A673 (cell line): ENCODE measurements around the gene PNKD. TPM values are rescaled to one million over a fixed set of nuclear protein-coding genes. Genes with fewer than 3 reads are reported as not detected.

Experiments used
- BruUV-seq: library from RNA; stranded (reverse); fragments of 400-500 nt; replicated peaks from 2 replicates; lab custom pipeline; 2021; lab: Mats Ljungman, UMichigan
- CTCF ChIA-PET: fragments of 300-600 bp; sonication (Branson Sonifier 250); formaldehyde crosslinking; loops from one replicate; lab custom pipeline; 2022; ENCODE audit warnings: antibody characterized with exemption; lab: Charles Lee
- POLR2A ChIA-PET: fragments of 300-600 bp; sonication (Branson Sonifier 250); formaldehyde crosslinking; loops from one replicate; lab custom pipeline; 2022; ENCODE audit warnings: antibody characterized with exemption; ENCODE audit not compliant: low non-redundant PET; lab: Charles Lee
- DNase-seq: peaks from one replicate; pipeline ENCODE4 v3.0.0-alpha.2; 2015; ENCODE audit warnings: low spot score
- H3K27ac ChIP-seq: fragments of 200-600 bp; sonication (generic); 2 replicates; pipeline ENCODE4 v1.5.1; 2016; ENCODE audit warnings: mixed run types, low read depth, mild to moderate bottlenecking, mixed read lengths, antibody characterized with exemption, low read length; ENCODE audit not compliant: poor library complexity, severe bottlenecking
- H3K27me3 ChIP-seq: fragments of 200-600 bp; sonication (generic); replicated peaks from 2 replicates; pipeline ENCODE4 v1.6.1; 2017; ENCODE audit warnings: mixed run types, low read depth, mild to moderate bottlenecking, mixed read lengths, antibody characterized with exemption, low read length; ENCODE audit not compliant: insufficient read depth, poor library complexity
- H3K36me3 ChIP-seq: fragments of 200-600 bp; sonication (generic); 2 replicates; pipeline ENCODE4 v1.6.1; 2016; ENCODE audit warnings: mixed run types, mild to moderate bottlenecking, mixed read lengths, antibody characterized with exemption, low read length; ENCODE audit not compliant: insufficient read depth, poor library complexity, severe bottlenecking
- H3K4me1 ChIP-seq: fragments of 200-600 bp; sonication (generic); 2 replicates; pipeline ENCODE4 v1.6.1; 2017; ENCODE audit warnings: mixed run types, mild to moderate bottlenecking, mixed read lengths, antibody characterized with exemption, low read length; ENCODE audit not compliant: insufficient read depth, poor library complexity, severe bottlenecking
- H3K4me3 ChIP-seq: fragments of 200-600 bp; sonication (generic); 2 replicates; pipeline ENCODE4 v1.5.1; 2016; ENCODE audit warnings: low read depth, mixed run types, mild to moderate bottlenecking, mixed read lengths, low read length; ENCODE audit not compliant: poor library complexity, severe bottlenecking
- H3K9me3 ChIP-seq: fragments of 200-600 bp; sonication (generic); 2 replicates; pipeline ENCODE4 v1.6.1; 2016; ENCODE audit warnings: mixed run types, low read depth, mild to moderate bottlenecking, mixed read lengths, antibody characterized with exemption, low read length; ENCODE audit not compliant: poor library complexity, severe bottlenecking
- CTCF ChIP-seq: fragments of 300-800, 200-600 bp; sonication (generic); conservative IDR thresholded peaks from 2 replicates; pipeline ENCODE4 v1.5.1; 2017; ENCODE audit warnings: low read depth, mild to moderate bottlenecking, antibody characterized with exemption, low read length, moderate library complexity, mixed read lengths
- EZH2 ChIP-seq: fragments of 200-600 bp; sonication (generic); IDR thresholded peaks from 2 replicates; pipeline ENCODE4 v1.6.1; 2017; ENCODE audit warnings: borderline replicate concordance, low read depth, mild to moderate bottlenecking, mixed read lengths, antibody characterized with exemption, low read length; ENCODE audit not compliant: poor library complexity, severe bottlenecking
- intact Hi-C: fragments of 100-400 bp; cut with micrococcal nuclease; formaldehyde crosslinking; loops from one replicate; pipeline ENCODE4 v1.10.0; 2022; ENCODE audit not compliant: unreplicated experiment
- total RNA-seq: library from RNA; stranded (reverse); gene quantifications from 2 replicates; pipeline ENCODE4 v1.2.3, GENCODE V29; 2021

PNKD gene
- total RNA-seq, 1 experiment from 2014 or later = 36.7 TPM

- Histone ChIP-seq H3K4me3 (no peak overlapping the region), H3K4me1 (no peaks in the 10 kb centered on the region), H3K36me3 (no peaks in the 10 kb centered on the region), H3K9me3 (no peaks in the 10 kb centered on the region), H3K27me3 (no peaks in the 10 kb centered on the region), H3K27ac (no peak overlapping the region)
- no peak for TF ChIP-seq EZH2
- no peak for DNase-seq
- BruUV-seq = no TSS peak
- intact Hi-C loops = no loop called here
- ChIA-PET CTCF (no interaction called here), POLR2A (no interaction called here)
These were observed 61.4 kb downstream of the PNKD start for GRCh38 chr2:218331745-218332144.

DNA sequence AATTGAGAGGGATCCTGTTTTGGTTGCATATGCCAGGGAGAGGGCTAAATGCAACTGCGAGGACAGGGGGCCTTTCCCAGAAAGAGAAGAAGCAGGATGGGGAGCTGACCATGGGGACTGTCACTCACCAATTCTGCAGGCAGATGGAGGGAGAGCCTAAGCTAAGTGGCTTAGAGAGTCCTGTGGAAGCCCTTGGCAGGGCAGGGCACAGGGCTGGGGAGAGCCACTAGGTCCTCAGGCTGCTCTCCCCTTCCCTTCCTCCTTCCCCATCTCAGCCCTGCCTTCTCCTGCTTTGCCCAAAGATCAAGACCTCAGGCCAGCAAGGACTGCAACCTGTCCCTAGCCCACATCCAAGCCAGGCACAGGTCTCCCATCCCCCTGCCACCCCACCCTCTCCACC, 62.0 kb downstream of the PNKD start:
- H3K4me3 ChIP-seq = no peak overlapping the region
- no peaks in the 10 kb centered on the region for H3K27me3 ChIP-seq
- no peaks in the 10 kb centered on the region for H3K36me3 ChIP-seq
- H3K4me1 ChIP-seq = no peaks in the 10 kb centered on the region
- DNase-seq = no peak
- ChIA-PET CTCF (interaction anchor here (0.6 kb wide), 1 partner anchor 64 kb away, joined by 4 read pairs; no protein-coding TSS in a partner anchor), POLR2A (no interaction called here)
- no peaks in the 10 kb centered on the region for H3K9me3 ChIP-seq
- no TSS peak for BruUV-seq
- no peak overlapping the region for H3K27ac ChIP-seq
- TF ChIP-seq EZH2 (no peak), CTCF (no peak)
- intact Hi-C loops = no loop called here

- Histone ChIP-seq H3K4me1 (no peaks in the 10 kb centered on the region), H3K36me3 (no peaks in the 10 kb centered on the region), H3K27me3 (no peaks in the 10 kb centered on the region), H3K9me3 (no peaks in the 10 kb centered on the region), H3K27ac (no peak overlapping the region), H3K4me3 (no peak overlapping the region)
- ChIA-PET POLR2A (no interaction called here), CTCF (no interaction called here)
- no TSS peak for BruUV-seq
- no peak for DNase-seq
- intact Hi-C loops = no loop called here
- no peak for TF ChIP-seq EZH2
- TF ChIP-seq CTCF = no peak
These were observed 62.8 kb downstream of the PNKD start for GRCh38 chr2:218332920-218333645.

DNA sequence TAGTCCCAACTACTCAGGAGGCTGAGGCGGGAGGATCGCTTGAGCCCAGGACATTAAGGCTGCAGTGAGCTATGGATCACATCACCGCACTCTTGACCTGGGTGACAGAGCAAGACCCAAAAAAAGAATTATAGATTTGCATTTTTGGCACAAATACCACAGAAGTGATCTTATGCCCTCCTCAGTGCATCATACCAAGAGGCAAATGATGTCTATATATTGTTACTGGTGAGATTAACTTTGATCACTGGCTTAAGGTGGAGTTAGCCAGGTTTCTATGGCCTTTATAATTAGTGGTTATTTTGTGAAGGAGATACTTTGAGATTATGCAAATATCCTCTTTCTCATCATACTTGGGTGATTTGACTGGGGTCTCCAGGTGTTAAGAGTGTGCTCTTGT, 64.2 kb downstream of the PNKD start:
- DNase-seq = no peak
- CTCF ChIA-PET = no interaction called here
- Histone ChIP-seq H3K4me1 (no peaks in the 10 kb centered on the region), H3K27me3 (no peaks in the 10 kb centered on the region), H3K9me3 (no peaks in the 10 kb centered on the region), H3K27ac (no peak overlapping the region), H3K36me3 (no peaks in the 10 kb centered on the region), H3K4me3 (no peak overlapping the region)
- POLR2A ChIA-PET = no interaction called here
- no TSS peak for BruUV-seq
- TF ChIP-seq CTCF = no peak
- TF ChIP-seq EZH2 = no peak
- intact Hi-C loops = no loop called here
